ENCODE results near the gene QSER1. TPM values are rescaled to one million over a fixed set of nuclear protein-coding genes. Genes with fewer than 3 reads are reported as not detected.

Gene QSER1
- polyA plus RNA-seq, 1 donor (not counting 4 experiments of a cell fraction or from before 2014, with no cell fraction given): 14.7 TPM

- Histone ChIP-seq H3K4me1 (ENCODE audit: control insufficient read depth, extremely low read depth, insufficient read depth, low read length) (peaks cover 19% of the 10 kb centered on the region), H3K4me3 (ENCODE audit: control insufficient read depth in 2 of 3, extremely low read depth in 1 of 3, insufficient read depth in 2 of 3, low read depth in 1 of 3, low read length in 3 of 3) (peak overlapping the region; percentile 60 to 94 (median 93)), H3K27me3 (ENCODE audit: control insufficient read depth, extremely low read depth, insufficient read depth, low read length) (no peaks in the 10 kb centered on the region), H3K27ac (ENCODE audit: control insufficient read depth, insufficient read depth, low read length) (no peak overlapping the region), H4K20me1 (ENCODE audit: control insufficient read depth, extremely low read depth, insufficient read depth, low read length) (no peaks in the 10 kb centered on the region), H3K9me1 (ENCODE audit: control insufficient read depth, extremely low read depth, insufficient read depth, low read length) (no peaks in the 10 kb centered on the region), H3K79me2 (ENCODE audit: control insufficient read depth, insufficient read depth, low read length) (peaks cover 60% of the 10 kb centered on the region), H3K9ac (ENCODE audit: control insufficient read depth, extremely low read depth, insufficient read depth, low read length) (peak overlapping the region; percentile 48), H3K9me3 (ENCODE audit: control insufficient read depth, low read depth, low read length) (no peaks in the 10 kb centered on the region), H3K4me2 (ENCODE audit: control insufficient read depth, extremely low read depth, insufficient read depth, low read depth, low read length) (peak overlapping the region; percentile 98), H3K36me3 (ENCODE audit: control insufficient read depth in 2 of 2, extremely low read depth in 1 of 2, insufficient read depth in 2 of 2, low read length in 2 of 2) (no peaks in the 10 kb centered on the region), H2AFZ (ENCODE audit: control insufficient read depth, low read length) (no peak overlapping the region)
- TF ChIP-seq CTCF (optimal IDR thresholded peaks at IDR 0.05 in 1 of 3, IDR thresholded peaks at IDR 0.05 in 1 of 3, conservative IDR thresholded peaks at IDR 0.05 in 1 of 3; ENCODE audit: extremely low read depth in 1 of 3, insufficient read depth in 2 of 3, low read length in 3 of 3) (no peak), EZH2 (IDR thresholded peaks at IDR 0.05; ENCODE audit: low read length) (no peak)
- FAIRE-seq (no peak), DNase-seq (ENCODE audit: low read depth, low spot score) (no peak)
- dilution Hi-C loops (cut with MboI; ENCODE audit: extremely low pct_ligation_motif_present, low sequenced_read_pairs): no loop called here
These were observed 125.4 kb downstream of the QSER1 start for GRCh38 chr11:33017965-33018364.

DNA sequence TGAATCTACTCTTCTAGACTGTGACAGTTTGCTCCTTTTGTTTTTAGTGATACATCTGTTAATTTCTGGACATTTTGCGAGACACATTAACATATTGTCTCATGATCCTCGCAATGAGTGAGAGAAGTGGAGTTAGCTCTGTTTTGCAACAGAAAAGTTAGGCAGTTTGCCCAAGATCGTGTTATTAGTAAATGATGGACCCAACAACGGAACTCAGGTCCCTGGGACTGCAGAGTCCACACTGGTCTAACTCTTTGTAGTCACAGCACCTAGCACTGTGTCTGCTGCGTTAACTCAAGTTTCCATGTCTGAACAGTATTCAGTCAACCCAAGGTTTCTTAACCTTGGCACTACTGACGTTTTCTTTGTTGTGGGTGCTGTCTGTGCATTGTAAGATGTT, 126.2 kb downstream of the QSER1 start:
- peak; percentile 63 for FAIRE-seq
- Histone ChIP-seq H3K9me1 (ENCODE audit: control insufficient read depth, extremely low read depth, insufficient read depth, low read length) (no peaks in the 10 kb centered on the region), H3K79me2 (ENCODE audit: control insufficient read depth, insufficient read depth, low read length) (peaks cover 63% of the 10 kb centered on the region), H2AFZ (ENCODE audit: control insufficient read depth, low read length) (no peak overlapping the region), H3K9ac (ENCODE audit: control insufficient read depth, extremely low read depth, insufficient read depth, low read length) (no peak overlapping the region), H3K4me1 (ENCODE audit: control insufficient read depth, extremely low read depth, insufficient read depth, low read length) (peaks cover 16% of the 10 kb centered on the region), H3K4me3 (ENCODE audit: control insufficient read depth in 2 of 3, extremely low read depth in 1 of 3, insufficient read depth in 2 of 3, low read depth in 1 of 3, low read length in 3 of 3) (no peak overlapping the region), H4K20me1 (ENCODE audit: control insufficient read depth, extremely low read depth, insufficient read depth, low read length) (no peaks in the 10 kb centered on the region), H3K9me3 (ENCODE audit: control insufficient read depth, low read depth, low read length) (no peaks in the 10 kb centered on the region), H3K27ac (ENCODE audit: control insufficient read depth, insufficient read depth, low read length) (no peak overlapping the region), H3K36me3 (ENCODE audit: control insufficient read depth in 2 of 2, extremely low read depth in 1 of 2, insufficient read depth in 2 of 2, low read length in 2 of 2) (no peaks in the 10 kb centered on the region), H3K4me2 (ENCODE audit: control insufficient read depth, extremely low read depth, insufficient read depth, low read depth, low read length) (no peak overlapping the region), H3K27me3 (ENCODE audit: control insufficient read depth, extremely low read depth, insufficient read depth, low read length) (no peaks in the 10 kb centered on the region)
- dilution Hi-C loops (cut with MboI; ENCODE audit: extremely low pct_ligation_motif_present, low sequenced_read_pairs): no loop called here
- no peak for TF ChIP-seq EZH2 (IDR thresholded peaks at IDR 0.05; ENCODE audit: low read length)
- no peak for TF ChIP-seq CTCF (optimal IDR thresholded peaks at IDR 0.05 in 1 of 3, IDR thresholded peaks at IDR 0.05 in 1 of 3, conservative IDR thresholded peaks at IDR 0.05 in 1 of 3; ENCODE audit: extremely low read depth in 1 of 3, insufficient read depth in 2 of 3, low read length in 3 of 3)
- DNase-seq (ENCODE audit: low read depth, low spot score): no peak

All from keratinocyte (primary cell).